Naive thymus-derived CD4-positive, alpha-beta T cell (primary cell): Measurements from ENCODE around the gene LIN7C. TPM values are rescaled to one million over a fixed set of nuclear protein-coding genes. Genes with fewer than 3 reads are reported as not detected.

ENCODE experiments used
- ATAC-seq: fragments of 150-1000 bp; cut with Tn5 transposase; 2 replicates; pipeline ENCODE4 v1.10.0; 2021; ENCODE audit warnings: mild to moderate bottlenecking, moderate library complexity
- CTCF ChIA-PET: fragments of 350-600 bp; sonication (Branson Sonifier 250); formaldehyde crosslinking; loops from one replicate; lab custom pipeline; 2021; ENCODE audit warnings: antibody characterized with exemption; lab: Charles Lee
- POLR2A ChIA-PET: fragments of 350-600 bp; sonication (Branson Sonifier 250); formaldehyde crosslinking; loops from one replicate; lab custom pipeline; 2021; ENCODE audit warnings: antibody characterized with exemption, inconsistent platforms; lab: Charles Lee
- DNase-seq, 9 donors: peaks; one replicate each; pipeline versions ENCODE4 v3.0.0 to v3.0.0-alpha.2; 2020 to 2022; ENCODE audit warnings: mixed read lengths in 1 of 9
- H3K27ac ChIP-seq: one replicate; pipeline ENCODE4 v1.7.0; 2013; ENCODE audit warnings: mild to moderate bottlenecking, low read depth, low read length, moderate library complexity
- H3K27me3 ChIP-seq, 2 donors: one replicate each; pipeline ENCODE4 v1.7.0; 2013; ENCODE audit warnings: low read length in 2 of 2, mild to moderate bottlenecking in 2 of 2, moderate library complexity in 2 of 2; ENCODE audit not compliant: control insufficient read depth in 2 of 2, insufficient read depth in 2 of 2
- H3K36me3 ChIP-seq, 3 experiments: 1 replicate in 2 of 3; 2 replicates in 1 of 3; pipeline ENCODE4 v1.7.0; 2013; ENCODE audit warnings: low read length in 3 of 3, mild to moderate bottlenecking in 3 of 3, moderate library complexity in 1 of 3; ENCODE audit not compliant: insufficient read depth in 3 of 3, control insufficient read depth in 2 of 3
- H3K4me1 ChIP-seq, 2 donors: one replicate each; pipeline ENCODE4 v1.7.0; 2013; ENCODE audit warnings: low read length in 2 of 2, mild to moderate bottlenecking in 2 of 2, moderate library complexity in 1 of 2; ENCODE audit not compliant: control insufficient read depth in 2 of 2, insufficient read depth in 2 of 2
- H3K4me3 ChIP-seq: 2 replicates; pipeline ENCODE4 v1.7.0; 2013; ENCODE audit warnings: mild to moderate bottlenecking, low read length
- H3K9me3 ChIP-seq, 3 experiments: 1 replicate in 2 of 3; 2 replicates in 1 of 3; pipeline ENCODE4 v1.7.0; 2013; ENCODE audit warnings: low read length in 3 of 3; ENCODE audit not compliant: control insufficient read depth in 2 of 3
- H3K27ac Mint-ChIP-seq, 9 donors: one replicate each; pipeline ENCODE4 v1.8.0; 2020 to 2022; ENCODE audit warnings: mixed read lengths in 9 of 9, mild to moderate bottlenecking in 8 of 9, moderate library complexity in 5 of 9, inconsistent platforms in 2 of 9
- H3K27me3 Mint-ChIP-seq, 5 donors: one replicate each; pipeline ENCODE4 v1.8.0; 2021 to 2022; ENCODE audit warnings: mixed read lengths in 5 of 5, mild to moderate bottlenecking in 1 of 5
- H3K36me3 Mint-ChIP-seq, 5 donors: one replicate each; pipeline ENCODE4 v1.8.0; 2020 to 2022; ENCODE audit warnings: mixed read lengths in 5 of 5, mild to moderate bottlenecking in 3 of 5, inconsistent platforms in 1 of 5
- H3K4me1 Mint-ChIP-seq, 7 donors: one replicate each; pipeline ENCODE4 v1.8.0; 2020 to 2022; ENCODE audit warnings: mixed read lengths in 7 of 7, mild to moderate bottlenecking in 3 of 7, inconsistent platforms in 1 of 7
- H3K4me3 Mint-ChIP-seq, 10 donors: one replicate each; pipeline ENCODE4 v1.8.0; 2020 to 2022; ENCODE audit warnings: mild to moderate bottlenecking in 10 of 10, mixed read lengths in 10 of 10, moderate library complexity in 6 of 10, inconsistent platforms in 2 of 10
- H3K9me3 Mint-ChIP-seq, 11 donors: one replicate each; pipeline ENCODE4 v1.8.0; 2020 to 2022; ENCODE audit warnings: mixed read lengths in 11 of 11, mild to moderate bottlenecking in 4 of 11, inconsistent platforms in 1 of 11, moderate library complexity in 1 of 11
- intact Hi-C, 2 donors: fragments of 100-400 bp; cut with micrococcal nuclease; formaldehyde crosslinking; loops; one replicate each; pipeline ENCODE4 v1.15.1; 2023
- polyA plus RNA-seq, 2 donors: library from polyadenylated mRNA; unstranded; fragments of 300-500 nt; fragmentation: Illumina TruSeq; gene quantifications; one replicate each; pipeline ENCODE4 v1.2.3, GENCODE V29; 2021
- total RNA-seq, 6 experiments: library from RNA in 5 of 6; stranded (reverse) in 5 of 6; gene quantifications; 1 replicate in 5 of 6; 2 replicates in 1 of 6; pipeline ENCODE4 v1.2.3 and lab custom pipeline; 2021 to 2026

The LIN7C gene
- total and polyA plus RNA-seq, 7 experiments from 2014 or later, result 11.5 to 31.3 (median 22.0) TPM

DNA sequence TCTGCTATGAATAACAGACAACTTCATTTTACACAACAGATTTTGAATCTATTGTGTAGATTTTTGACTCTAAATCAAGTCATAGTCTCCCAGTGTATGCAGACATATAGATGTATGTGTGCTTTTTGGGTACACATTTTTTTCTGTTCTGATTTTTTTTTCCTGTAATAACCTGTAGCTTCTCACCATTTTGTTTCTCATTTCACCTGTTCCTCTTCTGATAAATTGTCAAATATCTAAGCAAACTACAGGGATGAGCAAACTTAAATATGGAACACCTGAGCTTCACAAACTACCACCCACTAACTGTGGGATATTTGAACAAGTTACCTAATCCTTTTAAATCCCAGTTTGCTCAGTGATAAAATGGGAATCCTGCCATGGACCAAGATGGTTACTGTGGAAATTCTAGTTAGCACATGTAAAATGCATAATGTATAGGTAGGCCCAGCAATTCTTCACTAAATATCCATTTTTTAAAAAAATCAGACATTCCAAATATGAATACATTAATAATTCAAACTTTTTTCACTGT, 49.7 kb downstream of the LIN7C start:
- H3K36me3 Mint-ChIP-seq, result peaks cover 0 to 4% (median 0%) of the 10 kb centered on the region in 5 donors
- no peaks in the 10 kb centered on the region for H3K4me1 Mint-ChIP-seq
- CTCF ChIA-PET, result no interaction called here
- H3K27me3 Mint-ChIP-seq, result peaks cover 0 to 5% (median 0%) of the 10 kb centered on the region in 5 donors
- no peak overlapping the region for H3K27ac ChIP-seq
- H3K36me3 ChIP-seq, result no peaks in the 10 kb centered on the region
- ATAC-seq (no peak), DNase-seq (no peak)
- no peaks in the 10 kb centered on the region for H3K4me1 ChIP-seq
- H3K9me3 ChIP-seq, result no peaks in the 10 kb centered on the region
- H3K9me3 Mint-ChIP-seq, result peaks cover 0 to 3% (median 0%) of the 10 kb centered on the region in 11 donors
- intact Hi-C loops, result no loop called here
- no peak overlapping the region for H3K4me3 Mint-ChIP-seq
- POLR2A ChIA-PET, result no interaction called here
- H3K4me3 ChIP-seq, result no peak overlapping the region
- no peak overlapping the region for H3K27ac Mint-ChIP-seq
- H3K27me3 ChIP-seq, result no peaks in the 10 kb centered on the region

DNA sequence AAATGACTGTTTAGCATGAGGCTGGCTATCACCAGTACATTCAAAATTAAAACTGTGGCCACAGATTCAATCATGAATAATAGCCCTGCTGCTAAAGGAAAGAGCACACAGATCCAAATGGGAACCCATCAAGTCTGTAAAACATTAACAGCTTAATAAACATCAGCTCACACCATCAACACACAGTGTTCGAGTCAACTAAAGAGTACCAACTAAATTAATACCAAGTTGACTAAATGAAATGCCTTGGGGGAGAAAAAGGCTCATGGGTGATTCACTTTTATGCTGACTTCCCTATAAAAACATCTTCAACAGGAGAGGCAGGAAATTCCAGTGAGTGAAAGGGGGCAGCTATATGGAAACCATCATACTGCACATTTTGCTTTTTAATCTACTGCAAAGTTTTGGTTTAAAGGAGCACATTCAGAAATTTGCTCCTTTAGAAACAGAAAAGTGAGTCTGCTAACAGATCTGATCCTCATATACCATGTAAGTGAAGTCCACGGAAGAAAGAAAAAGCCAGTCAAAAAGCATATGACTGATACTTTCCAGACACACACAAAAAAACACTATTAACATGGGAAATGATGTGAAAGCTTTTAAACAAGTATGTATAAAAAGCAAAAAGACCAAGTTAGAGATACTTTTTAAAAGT, 50.3 kb downstream of the LIN7C start:
- CTCF ChIA-PET, result no interaction called here

DNA sequence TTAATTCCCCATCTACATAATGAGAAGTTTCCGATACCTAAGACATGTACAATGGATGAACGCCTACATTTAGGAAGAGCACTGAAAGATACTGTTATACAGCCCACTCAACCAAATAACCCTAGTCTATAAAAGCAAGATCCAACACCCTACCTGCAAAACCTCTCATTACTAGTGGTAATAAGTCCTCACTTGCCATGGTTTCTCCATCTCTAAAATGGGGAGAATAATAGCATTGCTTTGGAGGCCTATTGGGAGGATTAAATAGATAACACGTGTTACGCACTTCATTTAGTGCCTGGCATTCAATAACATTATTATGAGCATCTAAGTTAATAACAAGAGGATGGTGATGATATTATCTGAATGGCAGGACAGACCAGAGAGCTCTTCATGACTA, 50.9 kb downstream of the LIN7C start:
- Histone ChIP-seq H3K4me1 (no peaks in the 10 kb centered on the region), H3K36me3 (no peaks in the 10 kb centered on the region), H3K27ac (no peak overlapping the region), H3K27me3 (no peaks in the 10 kb centered on the region), H3K9me3 (no peaks in the 10 kb centered on the region), H3K4me3 (no peak overlapping the region)
- Mint-ChIP-seq H3K27ac (no peak overlapping the region), H3K27me3 (peaks cover 0 to 5% (median 0%) of the 10 kb centered on the region in 5 donors), H3K9me3 (peaks cover 0 to 3% (median 0%) of the 10 kb centered on the region in 11 donors), H3K4me3 (no peak overlapping the region), H3K4me1 (no peaks in the 10 kb centered on the region), H3K36me3 (peaks cover 0 to 4% (median 0%) of the 10 kb centered on the region in 5 donors)
- ChIA-PET CTCF (interaction anchor here (0.6 kb wide), 1 partner anchor 41 kb away, joined by 4 read pairs; no protein-coding TSS in a partner anchor), POLR2A (no interaction called here)
- ATAC-seq (no peak), DNase-seq (no peak)
- intact Hi-C loops, result no loop called here

More for the DNA sequence above, 50.3 kb downstream of the LIN7C start:
- Histone ChIP-seq H3K27me3 (no peaks in the 10 kb centered on the region), H3K36me3 (no peaks in the 10 kb centered on the region), H3K27ac (no peak overlapping the region), H3K4me1 (no peaks in the 10 kb centered on the region), H3K9me3 (no peaks in the 10 kb centered on the region), H3K4me3 (no peak overlapping the region)
- ATAC-seq (no peak), DNase-seq (no peak)
- peaks cover 0 to 5% (median 0%) of the 10 kb centered on the region in 5 donors for H3K27me3 Mint-ChIP-seq
- no peak overlapping the region for H3K27ac Mint-ChIP-seq
- POLR2A ChIA-PET, result no interaction called here
- intact Hi-C loops, result no loop called here
- H3K4me1 Mint-ChIP-seq, result no peaks in the 10 kb centered on the region
- peaks cover 0 to 4% (median 0%) of the 10 kb centered on the region in 5 donors for H3K36me3 Mint-ChIP-seq
- no peak overlapping the region for H3K4me3 Mint-ChIP-seq
- H3K9me3 Mint-ChIP-seq, result peaks cover 0 to 3% (median 0%) of the 10 kb centered on the region in 11 donors

DNA sequence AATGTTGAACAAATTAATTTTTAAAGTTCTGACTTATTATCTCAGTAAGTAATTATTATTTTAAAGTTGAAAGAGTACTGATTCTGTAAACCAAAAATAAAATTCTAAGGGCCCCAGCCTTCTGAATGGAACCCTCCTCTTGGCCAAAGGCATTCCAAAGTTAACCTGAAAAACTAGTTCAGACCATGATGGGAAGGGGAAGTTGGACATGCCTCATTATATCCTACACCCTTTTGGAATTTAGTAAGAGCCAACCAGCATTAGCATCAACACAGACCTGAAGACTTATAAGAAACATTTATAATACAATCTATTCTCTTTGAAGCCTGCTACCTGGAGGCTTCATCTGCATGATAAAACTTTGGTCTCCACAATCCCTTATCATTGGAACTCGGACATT, 52.9 kb downstream of the LIN7C start:
- Mint-ChIP-seq H3K4me3 (no peak overlapping the region), H3K36me3 (peaks cover 0 to 4% (median 0%) of the 10 kb centered on the region in 5 donors), H3K27ac (no peak overlapping the region), H3K27me3 (peaks cover 0 to 5% (median 0%) of the 10 kb centered on the region in 5 donors), H3K9me3 (peaks cover 0 to 3% (median 0%) of the 10 kb centered on the region in 11 donors), H3K4me1 (no peaks in the 10 kb centered on the region)
- Histone ChIP-seq H3K4me3 (no peak overlapping the region), H3K27me3 (no peaks in the 10 kb centered on the region), H3K4me1 (no peaks in the 10 kb centered on the region), H3K36me3 (no peaks in the 10 kb centered on the region), H3K27ac (no peak overlapping the region), H3K9me3 (no peaks in the 10 kb centered on the region)
- intact Hi-C loops, result no loop called here
- DNase-seq (no peak), ATAC-seq (no peak)
- ChIA-PET POLR2A (no interaction called here), CTCF (no interaction called here)

DNA sequence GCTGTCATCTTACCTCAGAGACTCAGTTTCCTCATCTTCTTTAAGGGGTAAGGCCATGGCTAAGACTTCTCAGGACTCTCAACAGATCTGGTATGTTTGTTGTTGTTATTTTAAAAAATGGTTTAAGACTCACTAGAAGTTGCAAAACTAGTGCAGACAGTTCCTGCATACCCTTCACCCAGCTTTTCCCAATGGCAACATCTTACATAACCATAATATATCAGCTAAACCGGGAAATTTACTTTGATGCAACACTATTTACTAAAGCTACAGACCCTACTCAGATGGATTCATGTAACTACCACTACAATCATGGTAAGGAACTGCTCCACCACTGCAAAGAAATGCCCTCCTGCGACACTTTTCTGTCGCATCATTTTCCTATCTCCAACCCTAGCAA, 54.4 kb downstream of the LIN7C start:
- Mint-ChIP-seq H3K27ac (no peak overlapping the region), H3K4me1 (no peaks in the 10 kb centered on the region), H3K27me3 (peaks cover 0 to 5% (median 0%) of the 10 kb centered on the region in 5 donors), H3K9me3 (peaks cover 0 to 2% (median 0%) of the 10 kb centered on the region in 11 donors), H3K36me3 (peaks cover 0 to 4% (median 0%) of the 10 kb centered on the region in 5 donors), H3K4me3 (no peak overlapping the region)
- no peaks in the 10 kb centered on the region for H3K27me3 ChIP-seq
- no peaks in the 10 kb centered on the region for H3K9me3 ChIP-seq
- intact Hi-C loops, result no loop called here
- ATAC-seq (no peak), DNase-seq (no peak)
- ChIA-PET POLR2A (interaction anchor here (0.6 kb wide), 1 partner anchor 136 kb away, joined by 8 read pairs; no protein-coding TSS in a partner anchor), CTCF (no interaction called here)
- no peak overlapping the region for H3K27ac ChIP-seq
- no peaks in the 10 kb centered on the region for H3K36me3 ChIP-seq
- no peaks in the 10 kb centered on the region for H3K4me1 ChIP-seq
- no peak overlapping the region for H3K4me3 ChIP-seq

DNA sequence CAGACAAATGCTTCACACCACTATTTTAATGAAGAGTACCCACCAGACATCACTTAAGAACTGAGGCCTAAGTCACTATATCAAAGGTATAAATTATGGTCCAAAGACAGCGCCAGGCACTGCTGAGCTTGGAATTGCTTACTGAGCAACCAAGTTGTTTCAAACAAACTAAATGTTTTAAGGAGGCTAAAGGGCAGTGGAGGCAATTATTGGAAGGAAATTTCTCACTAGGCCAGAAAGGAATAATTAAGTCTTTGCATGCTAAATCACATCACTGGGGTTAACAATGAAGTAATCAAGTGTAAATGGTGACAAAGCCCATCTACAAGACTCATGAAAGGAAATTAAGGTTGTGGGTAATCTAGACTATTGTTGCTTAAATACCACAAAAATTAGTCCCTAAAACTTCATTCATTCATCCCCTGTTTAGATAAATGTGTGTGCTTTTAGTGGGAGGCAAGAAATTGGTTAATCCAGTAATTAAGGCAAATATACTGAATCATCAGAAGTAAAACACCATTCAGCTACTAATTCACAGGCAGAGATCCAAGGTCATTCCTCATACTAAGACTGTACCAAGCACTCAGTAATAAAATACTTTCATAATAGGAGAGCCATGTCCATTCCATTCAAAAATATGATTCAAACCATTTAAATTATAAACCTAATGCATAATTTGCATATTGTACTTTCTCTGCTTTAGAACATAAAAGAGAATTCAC, 55.2 kb downstream of the LIN7C start:
- no peak overlapping the region for H3K27ac Mint-ChIP-seq
- H3K4me3 ChIP-seq, result no peak overlapping the region
- ATAC-seq (no peak), DNase-seq (no peak)
- H3K27ac ChIP-seq, result no peak overlapping the region
- H3K4me1 ChIP-seq, result no peaks in the 10 kb centered on the region
- H3K4me1 Mint-ChIP-seq, result no peaks in the 10 kb centered on the region
- H3K27me3 ChIP-seq, result no peaks in the 10 kb centered on the region
- no peak overlapping the region for H3K4me3 Mint-ChIP-seq
- peaks cover 0 to 2% (median 0%) of the 10 kb centered on the region in 11 donors for H3K9me3 Mint-ChIP-seq
- peaks cover 0 to 5% (median 0%) of the 10 kb centered on the region in 5 donors for H3K27me3 Mint-ChIP-seq
- intact Hi-C loops, result no loop called here
- H3K9me3 ChIP-seq, result no peaks in the 10 kb centered on the region
- H3K36me3 Mint-ChIP-seq, result peaks cover 0 to 4% (median 0%) of the 10 kb centered on the region in 5 donors
- no peaks in the 10 kb centered on the region for H3K36me3 ChIP-seq
- CTCF ChIA-PET, result no interaction called here
- POLR2A ChIA-PET, result no interaction called here
